Mesenchymal stem cell (in vitro differentiated cells and primary cell): Measurements from ENCODE around the gene STK11.

Experiments used
- DNase-seq: peaks from one replicate; pipeline ENCODE4 v3.0.0-alpha.2; 2013
- H2AFZ ChIP-seq: one replicate; pipeline ENCODE4 v1.6.1; 2013; ENCODE audit warnings: low read depth, mild to moderate bottlenecking, control low read depth, inconsistent platforms, low read length, moderate library complexity
- H2AK5ac ChIP-seq: 2 replicates; pipeline ENCODE4 v1.6.1; 2013; ENCODE audit warnings: low read length, moderate library complexity, mild to moderate bottlenecking, inconsistent platforms; ENCODE audit not compliant: severe bottlenecking
- H2BK120ac ChIP-seq: one replicate; pipeline ENCODE4 v1.6.1; 2013; ENCODE audit warnings: low read depth, mild to moderate bottlenecking, inconsistent platforms, low read length, moderate library complexity
- H2BK12ac ChIP-seq, 2 experiments: one replicate each; pipeline ENCODE4 v1.6.1; 2013; ENCODE audit warnings: inconsistent platforms in 2 of 2, low read length in 2 of 2, mild to moderate bottlenecking in 2 of 2, moderate library complexity in 2 of 2, control low read depth in 1 of 2
- H2BK15ac ChIP-seq: one replicate; pipeline ENCODE4 v1.6.1; 2013; ENCODE audit warnings: mild to moderate bottlenecking, low read depth, inconsistent platforms; ENCODE audit not compliant: poor library complexity, severe bottlenecking
- H2BK5ac ChIP-seq: 2 replicates; pipeline ENCODE4 v1.6.1; 2013; ENCODE audit warnings: low read depth, mild to moderate bottlenecking, low read length, control low read depth, inconsistent platforms; ENCODE audit not compliant: poor library complexity, severe bottlenecking
- H3K14ac ChIP-seq, 2 experiments: one replicate each; pipeline ENCODE4 v1.6.1; 2013; ENCODE audit warnings: inconsistent platforms in 2 of 2, low read length in 2 of 2, control low read depth in 1 of 2, mild to moderate bottlenecking in 1 of 2, moderate library complexity in 1 of 2
- H3K18ac ChIP-seq, 2 experiments: one replicate each; pipeline ENCODE4 v1.6.1; 2013; ENCODE audit warnings: inconsistent platforms in 2 of 2, low read length in 2 of 2, control low read depth in 1 of 2, low read depth in 1 of 2, mild to moderate bottlenecking in 1 of 2
- H3K23ac ChIP-seq, 2 experiments: one replicate each; pipeline ENCODE4 v1.6.1; 2013; ENCODE audit warnings: inconsistent platforms in 2 of 2, low read length in 2 of 2, mild to moderate bottlenecking in 2 of 2, moderate library complexity in 2 of 2, control low read depth in 1 of 2
- H3K27ac ChIP-seq: 2 replicates; pipeline ENCODE4 v1.5.1; 2013; ENCODE audit warnings: mild to moderate bottlenecking, moderate library complexity, low read length, control low read depth, inconsistent platforms; ENCODE audit not compliant: poor library complexity, severe bottlenecking
- H3K27me3 ChIP-seq, 2 experiments: 2 replicates each; pipeline versions ENCODE4 v1.6.1 to v1.7.0; 2013; ENCODE audit warnings: low read length in 2 of 2, mild to moderate bottlenecking in 2 of 2, moderate library complexity in 2 of 2, control low read depth in 1 of 2, inconsistent platforms in 1 of 2; ENCODE audit not compliant: control insufficient read depth in 1 of 2, insufficient read depth in 1 of 2
- H3K36me3 ChIP-seq, 2 experiments: 2 replicates each; pipeline versions ENCODE4 v1.6.1 to v1.7.0; 2013; ENCODE audit warnings: low read length in 2 of 2, control low read depth in 1 of 2, inconsistent platforms in 1 of 2, low read depth in 1 of 2, mild to moderate bottlenecking in 1 of 2; ENCODE audit not compliant: insufficient read depth in 2 of 2, control insufficient read depth in 1 of 2
- H3K4ac ChIP-seq, 2 experiments: one replicate each; pipeline ENCODE4 v1.6.1; 2013; ENCODE audit warnings: inconsistent platforms in 2 of 2, low read length in 2 of 2, mild to moderate bottlenecking in 2 of 2, moderate library complexity in 2 of 2, control low read depth in 1 of 2, low read depth in 1 of 2
- H3K4me1 ChIP-seq: 2 replicates; pipeline ENCODE4 v1.6.1; 2013; ENCODE audit warnings: low read depth, low read length, control low read depth; ENCODE audit not compliant: control insufficient read depth, insufficient read depth
- H3K4me2 ChIP-seq: 2 replicates; pipeline ENCODE4 v1.6.1; 2013; ENCODE audit warnings: low read length, mild to moderate bottlenecking, inconsistent platforms; ENCODE audit not compliant: poor library complexity, severe bottlenecking
- H3K4me3 ChIP-seq, 2 experiments: 2 replicates each; pipeline versions ENCODE4 v1.5.1 to v1.7.0; 2013; ENCODE audit warnings: low read length in 2 of 2, mild to moderate bottlenecking in 2 of 2, control low read depth in 1 of 2, low read depth in 1 of 2; ENCODE audit not compliant: insufficient read depth in 1 of 2
- H3K79me1 ChIP-seq: replicated peaks from 2 replicates; pipeline ENCODE4 v1.6.1; 2013; ENCODE audit warnings: mild to moderate bottlenecking, control low read depth, low read length, inconsistent platforms; ENCODE audit not compliant: poor library complexity, severe bottlenecking
- H3K9ac ChIP-seq: 2 replicates; pipeline ENCODE4 v1.7.0; 2013; ENCODE audit warnings: mild to moderate bottlenecking, low read length, moderate library complexity
- H3K9me3 ChIP-seq: 2 replicates; pipeline ENCODE4 v1.7.0; 2013; ENCODE audit warnings: mild to moderate bottlenecking, low read length; ENCODE audit not compliant: control insufficient read depth
- H4K8ac ChIP-seq: one replicate; pipeline ENCODE4 v1.6.1; 2013; ENCODE audit warnings: inconsistent platforms, mild to moderate bottlenecking, low read length, moderate library complexity
- H4K91ac ChIP-seq: one replicate; pipeline ENCODE4 v1.6.1; 2013; ENCODE audit warnings: mild to moderate bottlenecking, low read length, inconsistent platforms
- WGBS: methylation state at CpG from one replicate; pipeline ENCODE4 v1.1.7; 2013; ENCODE audit warnings: mixed read lengths; 5-methylcytosine and 5-hydroxymethylcytosine counted together

The STK11 gene

DNA sequence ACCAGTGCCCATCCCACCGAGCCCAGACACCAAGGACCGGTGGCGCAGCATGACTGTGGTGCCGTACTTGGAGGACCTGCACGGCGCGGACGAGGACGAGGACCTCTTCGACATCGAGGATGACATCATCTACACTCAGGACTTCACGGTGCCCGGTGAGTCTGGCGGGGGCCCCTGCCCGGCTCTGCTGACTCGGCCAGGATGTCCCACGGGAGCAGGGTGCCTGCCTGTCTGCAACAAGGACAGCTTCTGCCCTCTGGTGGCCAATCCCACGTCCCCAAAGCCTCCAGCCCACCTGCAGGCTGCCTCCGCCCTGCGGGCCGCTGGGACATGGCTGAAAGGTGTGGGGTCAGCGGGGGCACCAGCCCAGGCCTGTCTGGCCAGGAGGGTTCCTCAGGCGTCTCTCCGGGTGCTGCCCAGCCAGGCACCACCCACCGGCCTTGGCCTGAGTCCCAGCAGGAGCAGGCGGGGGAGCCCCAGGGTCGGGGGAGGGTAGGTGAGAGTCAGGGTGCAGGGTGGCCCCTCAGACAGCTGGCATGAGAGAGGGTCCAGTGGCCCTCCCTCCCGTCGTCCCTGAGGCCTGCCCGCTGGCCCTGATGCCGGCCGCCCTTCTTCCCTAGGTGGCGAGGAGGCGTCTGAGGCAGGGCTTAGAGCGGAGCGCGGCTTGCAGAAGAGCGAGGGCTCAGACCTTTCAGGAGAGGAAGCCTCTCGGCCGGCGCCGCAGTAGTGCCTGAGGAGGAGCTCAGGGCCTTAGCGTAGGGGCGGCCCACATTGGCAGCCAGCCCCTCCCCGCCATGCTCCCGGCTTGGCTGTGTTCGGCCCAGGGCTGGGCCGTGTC lies 17.7 kb downstream of the STK11 start:
- no peak overlapping the region for H2BK15ac ChIP-seq
- H3K9ac ChIP-seq, result no peak overlapping the region
- no peak overlapping the region for H2AFZ ChIP-seq
- no peak overlapping the region for H3K27ac ChIP-seq
- H3K4me3 ChIP-seq, result no peak overlapping the region
- no peak overlapping the region for H4K8ac ChIP-seq
- no peaks in the 10 kb centered on the region for H3K9me3 ChIP-seq
- no peak overlapping the region for H3K23ac ChIP-seq
- peak overlapping the region in 1 of 2 experiments; percentile 49 for H3K18ac ChIP-seq
- WGBS, result 87% methylated on average over 48 of the region's 48 CpGs
- no peaks in the 10 kb centered on the region for H3K27me3 ChIP-seq
- no peak for DNase-seq
- no peak overlapping the region for H2BK120ac ChIP-seq
- H3K14ac ChIP-seq, result no peak overlapping the region
- no peak overlapping the region for H3K4ac ChIP-seq
- H2BK5ac ChIP-seq, result no peak overlapping the region
- H4K91ac ChIP-seq, result peak overlapping the region; percentile 31
- no peak overlapping the region for H2AK5ac ChIP-seq
- H3K36me3 ChIP-seq, result peaks cover 29 to 92% of the 10 kb centered on the region in 2 experiments
- no peak overlapping the region for H2BK12ac ChIP-seq
- H3K4me2 ChIP-seq, result no peak overlapping the region
- peaks cover 40% of the 10 kb centered on the region for H3K4me1 ChIP-seq
- peaks cover 45% of the 10 kb centered on the region for H3K79me1 ChIP-seq

DNA sequence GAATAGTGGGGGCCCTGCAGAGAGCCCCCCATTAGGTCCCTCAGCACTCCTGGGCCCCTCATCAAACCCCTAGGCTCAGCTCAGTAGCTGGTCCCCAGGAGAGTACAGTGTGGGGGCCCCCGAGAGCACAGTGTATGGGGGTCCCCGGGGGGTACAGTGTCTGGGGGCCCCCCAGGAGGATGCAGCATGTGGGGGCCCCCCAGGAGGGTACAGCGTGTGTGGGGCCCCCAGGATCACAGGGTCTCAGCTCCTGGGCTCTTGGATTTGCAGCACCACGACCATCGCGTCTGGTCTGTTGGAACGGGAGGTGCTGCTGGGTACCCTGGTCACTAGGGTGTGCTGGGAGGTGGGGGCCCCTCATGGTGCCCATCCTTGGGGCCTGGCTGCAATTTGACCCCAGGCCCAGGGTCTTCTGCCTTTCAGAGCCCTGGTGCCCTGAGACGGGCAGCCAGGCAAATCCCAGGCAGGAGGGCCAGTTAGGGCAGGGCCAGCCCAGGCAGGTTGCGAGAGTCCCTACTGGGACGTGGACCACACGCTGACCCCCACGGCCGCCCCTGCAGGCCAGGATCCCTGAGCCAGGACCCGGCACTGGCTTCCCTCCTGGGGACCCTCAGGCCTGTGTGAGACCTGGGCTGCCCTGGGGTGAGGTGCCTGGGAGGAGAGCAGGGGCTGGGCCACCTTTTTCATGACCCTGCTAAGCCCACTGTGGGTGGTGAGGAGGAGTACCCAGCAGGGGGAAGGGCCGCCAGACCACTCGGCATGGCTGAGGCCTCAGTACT lies 18.7 kb downstream of the STK11 start:
- Histone ChIP-seq H2BK120ac (no peak overlapping the region), H3K4ac (no peak overlapping the region), H2BK12ac (no peak overlapping the region), H2BK5ac (no peak overlapping the region), H3K14ac (no peak overlapping the region), H3K4me1 (peaks cover 38% of the 10 kb centered on the region), H3K9ac (no peak overlapping the region), H3K27ac (no peak overlapping the region), H3K9me3 (no peaks in the 10 kb centered on the region), H2AFZ (no peak overlapping the region), H3K27me3 (no peaks in the 10 kb centered on the region), H3K4me3 (peak overlapping the region in 1 of 2 experiments; percentile 4), H3K23ac (no peak overlapping the region), H3K79me1 (peaks cover 45% of the 10 kb centered on the region), H3K36me3 (peaks cover 29 to 92% of the 10 kb centered on the region in 2 experiments), H3K4me2 (no peak overlapping the region), H2BK15ac (no peak overlapping the region), H3K18ac (no peak overlapping the region), H4K91ac (no peak overlapping the region), H4K8ac (peak overlapping the region; percentile 41), H2AK5ac (no peak overlapping the region)
- WGBS, result 95% methylated on average over 15 of the region's 16 CpGs
- no peak for DNase-seq

DNA sequence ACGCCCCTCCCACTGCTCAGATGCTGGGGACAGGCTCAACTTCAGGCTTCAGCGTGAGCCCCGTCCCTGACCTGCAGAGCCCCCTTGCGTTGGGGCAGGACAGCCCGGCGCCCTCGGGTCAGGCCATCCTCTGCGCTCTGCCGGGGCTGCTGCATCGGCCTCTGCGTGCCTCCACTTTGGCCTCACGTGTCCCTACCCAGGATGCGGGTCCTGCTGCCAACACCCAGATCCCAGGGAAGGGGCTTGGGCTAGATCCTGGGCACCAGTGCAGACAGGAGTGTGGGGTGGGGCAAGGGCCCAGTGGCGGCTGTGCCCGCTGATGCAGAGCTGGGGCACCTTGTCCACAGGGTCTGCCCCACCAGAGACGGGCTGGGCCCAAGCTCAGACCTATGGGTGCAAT lies 19.3 kb downstream of the STK11 start:
- Histone ChIP-seq H3K18ac (no peak overlapping the region), H3K4me2 (no peak overlapping the region), H2BK15ac (no peak overlapping the region), H2BK5ac (no peak overlapping the region), H2AFZ (no peak overlapping the region), H3K79me1 (peaks cover 45% of the 10 kb centered on the region), H3K4ac (no peak overlapping the region), H3K14ac (no peak overlapping the region), H3K4me3 (no peak overlapping the region), H4K91ac (no peak overlapping the region), H3K9ac (no peak overlapping the region), H2BK12ac (no peak overlapping the region), H3K4me1 (peaks cover 38% of the 10 kb centered on the region), H4K8ac (peak overlapping the region; percentile 41), H3K36me3 (peaks cover 29 to 97% of the 10 kb centered on the region in 2 experiments), H3K9me3 (no peaks in the 10 kb centered on the region), H2BK120ac (no peak overlapping the region), H2AK5ac (no peak overlapping the region), H3K27ac (no peak overlapping the region), H3K23ac (no peak overlapping the region), H3K27me3 (no peaks in the 10 kb centered on the region)
- DNase-seq, result no peak
- WGBS, result 93% methylated on average over 16 of the region's 16 CpGs
